ENCODE results near the gene SLC25A33. TPM values are rescaled to one million over a fixed set of nuclear protein-coding genes. Genes with fewer than 3 reads are reported as not detected.
"Not testable (repeated sequence)": the region's sequence is repeated elsewhere in the genome, so short reads cannot be mapped to it uniquely, and the experiment has no call there.

Gene SLC25A33
- polyA plus RNA-seq, 1 donor from 2014 or later, result 19.1 TPM

DNA sequence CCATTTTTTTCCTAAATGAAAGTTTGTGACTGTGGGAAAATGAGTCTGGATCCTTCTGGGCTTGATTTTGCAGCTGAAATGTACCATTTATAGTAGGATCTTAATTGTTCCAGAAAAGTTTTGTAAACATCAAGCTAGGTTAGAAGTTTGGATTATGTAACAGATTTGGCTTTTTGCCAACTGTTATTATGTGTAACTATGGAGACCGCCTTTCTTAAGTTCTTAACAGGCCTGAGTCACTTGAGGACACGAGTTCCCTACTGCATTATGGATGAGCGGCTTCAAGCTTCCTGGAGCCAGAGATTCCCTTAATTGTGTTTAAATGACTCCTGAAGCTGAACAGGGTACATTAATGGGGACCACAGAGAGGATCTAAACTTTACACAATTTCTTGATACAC lies 22.2 kb downstream of the SLC25A33 start:
- no peak overlapping the region for H3K4me2 ChIP-seq (ENCODE audit: low read length)
- no peaks in the 10 kb centered on the region for H3F3A ChIP-seq (ENCODE audit: insufficient read depth, low read length, poor library complexity, severe bottlenecking)
- no peaks in the 10 kb centered on the region for H3K79me2 ChIP-seq (replicated peaks; ENCODE audit: insufficient read depth, low read length)
- H3K9me3 ChIP-seq (ENCODE audit: low read length), result no peaks in the 10 kb centered on the region
- no peak for TF ChIP-seq EZH2 (IDR thresholded peaks at IDR 0.05; ENCODE audit: borderline replicate concordance, insufficient read depth, low read length, poor library complexity, severe bottlenecking)
- TF ChIP-seq MXI1 (conservative IDR thresholded peaks at IDR 0.05; ENCODE audit: poor library complexity, severe bottlenecking), result no peak
- TF ChIP-seq RAD21 (conservative IDR thresholded peaks at IDR 0.05), result no peak
- no peak for TF ChIP-seq EP300 (conservative IDR thresholded peaks at IDR 0.05; ENCODE audit: poor library complexity, severe bottlenecking)
- no peak for TF ChIP-seq POLR2AphosphoS5 (IDR thresholded peaks at IDR 0.05)
- no peak for TF ChIP-seq CTCF (IDR thresholded peaks at IDR 0.05; ENCODE audit: poor library complexity, severe bottlenecking)
- TF ChIP-seq TAF1 (IDR thresholded peaks at IDR 0.05; ENCODE audit: low read depth), result no peak
- TF ChIP-seq SMC3 (conservative IDR thresholded peaks at IDR 0.05; ENCODE audit: poor library complexity), result no peak
- H3K27me3 ChIP-seq (ENCODE audit: insufficient read depth, low read depth, low read length), result no peaks in the 10 kb centered on the region
- H4K20me1 ChIP-seq (ENCODE audit: insufficient read depth), result no peaks in the 10 kb centered on the region
- no peak overlapping the region for H3K27ac ChIP-seq (ENCODE audit: low read length)
- H3K4me3 ChIP-seq (ENCODE audit: low read length), result no peak overlapping the region
- no peaks in the 10 kb centered on the region for H3K36me3 ChIP-seq (ENCODE audit: insufficient read depth, low read length)
- no peaks in the 10 kb centered on the region for H3K9me2 ChIP-seq (ENCODE audit: insufficient read depth, low read length)
- H2AFZ ChIP-seq (ENCODE audit: low read depth, low read length), result no peak overlapping the region
- H3K9ac ChIP-seq (ENCODE audit: low read length), result no peak overlapping the region

GRCh38 chr1:9569267-9569666 lies 30.0 kb downstream of the SLC25A33 start:
- H3K36me3 ChIP-seq (ENCODE audit: insufficient read depth, low read length), result no peaks in the 10 kb centered on the region
- no peaks in the 10 kb centered on the region for H4K20me1 ChIP-seq (ENCODE audit: insufficient read depth)
- H3K4me2 ChIP-seq (ENCODE audit: low read length), result no peak overlapping the region
- no peak overlapping the region for H3K9ac ChIP-seq (ENCODE audit: low read length)
- no peak overlapping the region for H3K4me3 ChIP-seq (ENCODE audit: low read length)
- no peaks in the 10 kb centered on the region for H3K9me3 ChIP-seq (ENCODE audit: low read length)
- H3K9me2 ChIP-seq (ENCODE audit: insufficient read depth, low read length), result no peaks in the 10 kb centered on the region
- no peak overlapping the region for H2AFZ ChIP-seq (ENCODE audit: low read depth, low read length)
- no peaks in the 10 kb centered on the region for H3K79me2 ChIP-seq (replicated peaks; ENCODE audit: insufficient read depth, low read length)
- H3K27ac ChIP-seq (ENCODE audit: low read length), result no peak overlapping the region
- H3F3A ChIP-seq (ENCODE audit: insufficient read depth, low read length, poor library complexity, severe bottlenecking), result no peaks in the 10 kb centered on the region
- H3K27me3 ChIP-seq (ENCODE audit: insufficient read depth, low read depth, low read length), result no peaks in the 10 kb centered on the region
- TF ChIP-seq EP300 (conservative IDR thresholded peaks at IDR 0.05; ENCODE audit: poor library complexity, severe bottlenecking), result no peak
- no peak for TF ChIP-seq CTCF (IDR thresholded peaks at IDR 0.05; ENCODE audit: poor library complexity, severe bottlenecking)
- TF ChIP-seq SMC3 (conservative IDR thresholded peaks at IDR 0.05; ENCODE audit: poor library complexity), result no peak
- TF ChIP-seq EZH2 (IDR thresholded peaks at IDR 0.05; ENCODE audit: borderline replicate concordance, insufficient read depth, low read length, poor library complexity, severe bottlenecking), result no peak
- no peak for TF ChIP-seq POLR2AphosphoS5 (IDR thresholded peaks at IDR 0.05)
- no peak for TF ChIP-seq REST (IDR thresholded peaks at IDR 0.05; ENCODE audit: borderline replicate concordance)
- no peak for TF ChIP-seq MXI1 (conservative IDR thresholded peaks at IDR 0.05; ENCODE audit: poor library complexity, severe bottlenecking)
- no peak for TF ChIP-seq TAF1 (IDR thresholded peaks at IDR 0.05; ENCODE audit: low read depth)
- TF ChIP-seq RAD21 (conservative IDR thresholded peaks at IDR 0.05), result no peak

DNA sequence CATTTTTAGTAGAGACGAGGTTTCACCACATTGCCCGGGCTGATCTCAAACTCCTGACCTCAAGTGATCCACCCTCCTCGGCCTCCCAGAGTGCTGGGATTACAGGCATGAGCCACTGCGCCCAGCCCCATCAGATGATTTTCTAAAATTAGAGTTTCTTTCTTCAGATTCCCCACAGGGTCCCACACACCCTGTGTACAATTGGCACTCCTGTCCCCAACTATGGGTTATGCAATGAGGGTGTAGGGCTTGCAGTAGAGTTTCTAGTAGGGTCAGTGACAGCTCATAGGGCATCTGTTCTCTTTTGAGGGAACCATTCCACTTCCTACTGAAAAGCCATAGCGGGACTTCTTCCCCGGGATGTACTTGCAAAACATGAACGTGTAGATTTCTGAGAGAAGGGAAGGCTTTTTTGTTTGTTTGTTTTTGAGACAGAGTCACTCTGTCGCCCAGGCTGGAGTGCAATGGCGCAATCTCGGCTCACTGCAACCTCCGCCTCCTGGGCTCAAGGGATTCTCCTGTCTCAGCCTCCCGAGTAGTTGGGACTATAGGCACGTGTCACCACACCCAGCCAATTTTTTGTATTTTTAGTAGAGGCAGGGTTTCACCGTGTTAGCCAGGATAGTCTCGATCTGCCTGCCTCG lies 31.7 kb downstream of the SLC25A33 start:
- H3K27ac ChIP-seq (ENCODE audit: low read length), result not testable (repeated sequence)

More for the DNA sequence above, 31.7 kb downstream of the SLC25A33 start:
- not testable (repeated sequence) for H3K27me3 ChIP-seq (ENCODE audit: insufficient read depth, low read depth, low read length); H3F3A ChIP-seq (ENCODE audit: insufficient read depth, low read length, poor library complexity, severe bottlenecking); H3K9me3 ChIP-seq (ENCODE audit: low read length); H3K4me3 ChIP-seq (ENCODE audit: low read length); H3K4me2 ChIP-seq (ENCODE audit: low read length); H3K9ac ChIP-seq (ENCODE audit: low read length); H2AFZ ChIP-seq (ENCODE audit: low read depth, low read length); H3K79me2 ChIP-seq (replicated peaks; ENCODE audit: insufficient read depth, low read length); H3K9me2 ChIP-seq (ENCODE audit: insufficient read depth, low read length); H4K20me1 ChIP-seq (ENCODE audit: insufficient read depth); H3K36me3 ChIP-seq (ENCODE audit: insufficient read depth, low read length)

All from neural cell (in vitro differentiated cells).